Measurements from ENCODE around the gene SLCO3A1.

DNA sequence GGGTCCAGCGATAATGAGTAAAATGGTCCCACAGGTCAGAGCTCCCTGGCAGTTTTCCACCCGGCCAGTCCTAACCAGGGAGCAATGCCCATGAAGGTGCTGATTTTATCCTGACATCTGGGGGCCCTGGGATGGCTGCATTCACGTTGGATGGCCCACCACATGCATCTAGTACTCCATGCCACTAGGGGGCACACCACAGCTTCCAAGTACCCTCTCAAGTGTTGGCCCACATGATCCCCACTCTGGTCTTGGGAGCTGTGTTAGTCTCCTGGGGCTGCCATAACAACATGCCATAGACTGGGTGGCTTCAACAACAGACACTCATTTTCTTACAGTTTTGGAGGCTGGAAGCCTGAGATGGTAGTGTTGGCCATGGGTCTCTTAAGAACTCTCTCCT lies 225.5 kb downstream of the SLCO3A1 start:
- TF ChIP-seq EZH2 (IDR thresholded peaks at IDR 0.05; ENCODE audit: insufficient read depth, poor library complexity, severe bottlenecking) (no peak), EZH2phosphoT487 (IDR thresholded peaks at IDR 0.05; ENCODE audit: insufficient read depth, low read depth) (no peak)

All from GM23248 (cell line).